Osteoblast (primary cell): ENCODE measurements around the gene TMEM221. TPM values are rescaled to one million over a fixed set of nuclear protein-coding genes. Genes with fewer than 3 reads are reported as not detected.

Experiments
- DNase-seq: peaks from one replicate; pipeline ENCODE4 v3.0.0; 2011; ENCODE audit warnings: low spot score, mixed read lengths; ENCODE audit not compliant: insufficient read length; ENCODE audit errors: missing footprints
- H2AFZ ChIP-seq: 2 replicates; pipeline ENCODE4 v1.6.0; 2011; ENCODE audit warnings: mild to moderate bottlenecking, low read length
- H3K27ac ChIP-seq: 2 replicates; pipeline ENCODE4 v1.5.1; 2011; ENCODE audit warnings: mild to moderate bottlenecking, low read depth, low read length, moderate library complexity
- H3K27me3 ChIP-seq: 2 replicates; pipeline ENCODE4 v1.6.0; 2012; ENCODE audit warnings: mild to moderate bottlenecking, control low read depth, inconsistent platforms, low read length, moderate library complexity; ENCODE audit not compliant: insufficient read depth
- H3K36me3 ChIP-seq: 2 replicates; pipeline ENCODE4 v1.5.1; 2011; ENCODE audit warnings: mild to moderate bottlenecking, low read length, control low read depth, moderate library complexity; ENCODE audit not compliant: insufficient read depth
- H3K4me1 ChIP-seq: 2 replicates; pipeline ENCODE4 v1.5.1; 2011; ENCODE audit warnings: mild to moderate bottlenecking, low read length, control low read depth, moderate library complexity; ENCODE audit not compliant: insufficient read depth
- H3K4me2 ChIP-seq: 2 replicates; pipeline ENCODE4 v1.6.0; 2011; ENCODE audit warnings: mild to moderate bottlenecking, low read length; ENCODE audit not compliant: insufficient read depth
- H3K4me3 ChIP-seq: fragments of 200-600 bp; sonication (generic); 3 replicates; pipeline ENCODE4 v1.5.1; 2012; ENCODE audit warnings: mild to moderate bottlenecking, low read length, inconsistent platforms; ENCODE audit not compliant: insufficient read depth
- H3K79me2 ChIP-seq: 2 replicates; pipeline ENCODE4 v1.6.0; 2012; ENCODE audit warnings: mild to moderate bottlenecking, low read length, control low read depth, inconsistent platforms; ENCODE audit not compliant: insufficient read depth
- H3K9me3 ChIP-seq: 2 replicates; pipeline ENCODE4 v1.5.1; 2011; ENCODE audit warnings: low read depth, low read length, control low read depth
- H4K20me1 ChIP-seq: 2 replicates; pipeline ENCODE4 v1.6.0; 2012; ENCODE audit warnings: mild to moderate bottlenecking, low read length, control low read depth; ENCODE audit not compliant: insufficient read depth
- CTCF ChIP-seq: IDR thresholded peaks from 2 replicates; pipeline ENCODE4 v1.5.1; 2011; ENCODE audit warnings: mild to moderate bottlenecking, low read depth, low read length, moderate library complexity; ENCODE audit errors: extremely low read depth
- total RNA-seq: library from RNA; depleted of rRNA; stranded (reverse); fragments of >200 nt; gene quantifications from 2 replicates; pipeline ENCODE4 v1.2.3, GENCODE V29; 2012

Gene TMEM221
- total RNA-seq, 1 donor: not detected

- no peak overlapping the region for H3K4me2 ChIP-seq
- no peaks in the 10 kb centered on the region for H4K20me1 ChIP-seq
- no peak overlapping the region for H2AFZ ChIP-seq
- TF ChIP-seq CTCF: no peak
- H3K79me2 ChIP-seq: no peaks in the 10 kb centered on the region
- H3K9me3 ChIP-seq: no peaks in the 10 kb centered on the region
- no peaks in the 10 kb centered on the region for H3K27me3 ChIP-seq
- H3K4me3 ChIP-seq: no peak overlapping the region
- peak; percentile 60 for DNase-seq
- H3K36me3 ChIP-seq: no peaks in the 10 kb centered on the region
- no peak overlapping the region for H3K27ac ChIP-seq
- peaks cover 15% of the 10 kb centered on the region for H3K4me1 ChIP-seq
Measured at GRCh38 chr19:17404621-17405249, 43.7 kb downstream of the TMEM221 start.

GRCh38 chr19:17404015-17404414, 44.5 kb downstream of the TMEM221 start:
- no peaks in the 10 kb centered on the region for H3K36me3 ChIP-seq
- no peaks in the 10 kb centered on the region for H3K27me3 ChIP-seq
- H2AFZ ChIP-seq: no peak overlapping the region
- no peak for TF ChIP-seq CTCF
- no peaks in the 10 kb centered on the region for H4K20me1 ChIP-seq
- H3K9me3 ChIP-seq: no peaks in the 10 kb centered on the region
- no peak overlapping the region for H3K27ac ChIP-seq
- H3K4me1 ChIP-seq: peaks cover 15% of the 10 kb centered on the region
- H3K79me2 ChIP-seq: no peaks in the 10 kb centered on the region
- DNase-seq: peak; percentile 45
- no peak overlapping the region for H3K4me2 ChIP-seq
- no peak overlapping the region for H3K4me3 ChIP-seq

- Histone ChIP-seq H3K36me3 (no peaks in the 10 kb centered on the region), H4K20me1 (no peaks in the 10 kb centered on the region), H3K27me3 (no peaks in the 10 kb centered on the region), H3K4me1 (peaks cover 15% of the 10 kb centered on the region), H3K4me3 (no peak overlapping the region), H3K27ac (no peak overlapping the region), H3K4me2 (no peak overlapping the region), H3K79me2 (no peaks in the 10 kb centered on the region), H3K9me3 (no peaks in the 10 kb centered on the region), H2AFZ (no peak overlapping the region)
- no peak for TF ChIP-seq CTCF
- DNase-seq: peak; percentile 88
Measured at GRCh38 chr19:17402982-17403855, 45.2 kb downstream of the TMEM221 start.

- Histone ChIP-seq H3K79me2 (no peaks in the 10 kb centered on the region), H3K27me3 (no peaks in the 10 kb centered on the region), H2AFZ (no peak overlapping the region), H3K27ac (no peak overlapping the region), H3K4me1 (peaks cover 11% of the 10 kb centered on the region), H3K4me3 (no peak overlapping the region), H3K36me3 (no peaks in the 10 kb centered on the region), H3K9me3 (no peaks in the 10 kb centered on the region), H4K20me1 (no peaks in the 10 kb centered on the region), H3K4me2 (no peak overlapping the region)
- no peak for TF ChIP-seq CTCF
- DNase-seq: peak; percentile 65
Measured at GRCh38 chr19:17401628-17402027, 46.8 kb downstream of the TMEM221 start.
